Dermis blood vessel endothelial cell (primary cell): ENCODE results near the gene MAX. TPM values are rescaled to one million over a fixed set of nuclear protein-coding genes. Genes with fewer than 3 reads are reported as not detected.

Source experiments
- DNase-seq: peaks from one replicate; pipeline ENCODE4 v3.0.0; 2010
- total RNA-seq: library from RNA; depleted of rRNA; stranded (reverse); fragments of >200 nt; gene quantifications from 2 replicates; pipeline ENCODE4 v1.2.3, GENCODE V29; 2014

The MAX gene
- total RNA-seq, 1 donor from 2014 or later = 50.9 TPM

- no peak for DNase-seq
These were observed 30.1 kb downstream of the MAX start for GRCh38 chr14:65072256-65072655.

GRCh38 chr14:65071544-65071943 is 30.8 kb downstream of the MAX start:
- DNase-seq = no peak

GRCh38 chr14:65070471-65070976 is 31.8 kb downstream of the MAX start:
- no peak for DNase-seq

- DNase-seq = no peak
These were observed 32.4 kb downstream of the MAX start for GRCh38 chr14:65069874-65070413.

- DNase-seq = no peak
These were observed 36.6 kb downstream of the MAX start for GRCh38 chr14:65065719-65066118.

- no peak for DNase-seq
These were observed 39.9 kb downstream of the MAX start for GRCh38 chr14:65062096-65063075.

- DNase-seq = no peak
These were observed 44.6 kb downstream of the MAX start for GRCh38 chr14:65057695-65058094.

GRCh38 chr14:65054471-65055085 is 47.7 kb downstream of the MAX start:
- DNase-seq = no peak

GRCh38 chr14:65053466-65053865 is 48.9 kb downstream of the MAX start:
- DNase-seq = no peak

- no peak for DNase-seq
These were observed 49.5 kb downstream of the MAX start for GRCh38 chr14:65052832-65053231.

GRCh38 chr14:65045709-65046108 is 56.6 kb downstream of the MAX start:
- no peak for DNase-seq

GRCh38 chr14:65045006-65045405 is 57.3 kb downstream of the MAX start:
- no peak for DNase-seq

- DNase-seq = no peak
These were observed 57.7 kb downstream of the MAX start for GRCh38 chr14:65044596-65044959.

GRCh38 chr14:65043893-65044595 is 58.3 kb downstream of the MAX start:
- no peak for DNase-seq

- DNase-seq = no peak
These were observed 59.5 kb downstream of the MAX start for GRCh38 chr14:65042731-65043372.

- no peak for DNase-seq
These were observed 60.0 kb downstream of the MAX start for GRCh38 chr14:65042296-65042695.

- no peak for DNase-seq
These were observed 60.8 kb downstream of the MAX start for GRCh38 chr14:65041434-65041915.

- DNase-seq = no peak
These were observed 61.5 kb downstream of the MAX start for GRCh38 chr14:65040666-65041433.

GRCh38 chr14:65038966-65039365 is 63.4 kb downstream of the MAX start:
- DNase-seq = no peak

- peak; percentile 39 for DNase-seq
These were observed 67.3 kb downstream of the MAX start for GRCh38 chr14:65035049-65035448.

GRCh38 chr14:65034021-65034420 is 68.3 kb downstream of the MAX start:
- DNase-seq = no peak
